GM23248 (cell line): ENCODE measurements around the gene DKKL1.

Experiments used
- EZH2 ChIP-seq: fragments of 200-600 bp; sonication (generic); IDR thresholded peaks from 2 replicates; pipeline ENCODE4 v1.6.1; 2018; ENCODE audit warnings: antibody characterized with exemption, mild to moderate bottlenecking; ENCODE audit not compliant: insufficient read depth, poor library complexity, severe bottlenecking
- EZH2phosphoT487 ChIP-seq: fragments of 200-600 bp; sonication (generic); IDR thresholded peaks from 2 replicates; pipeline ENCODE4 v1.6.1; 2018; ENCODE audit warnings: antibody characterized with exemption, moderate library complexity, mild to moderate bottlenecking, low read depth; ENCODE audit not compliant: insufficient read depth

- TF ChIP-seq EZH2: no peak
- no peak for TF ChIP-seq EZH2phosphoT487
These were observed 55.5 kb downstream of the DKKL1 start for GRCh38 chr19:49419173-49419572.
